Liver (tissue), 9 donors: Measurements from ENCODE around the gene TMEM191C. TPM values are rescaled to one million over a fixed set of nuclear protein-coding genes. Genes with fewer than 3 reads are reported as not detected.

Experiments used
- DNase-seq: peaks from one replicate; pipeline ENCODE4 v3.0.0-alpha.2; 2017; ENCODE audit warnings: low spot score
- H3K27ac ChIP-seq, 2 donors: one replicate each; pipeline ENCODE4 v1.7.0; 2013; ENCODE audit warnings: inconsistent platforms in 2 of 2, low read length in 2 of 2, control low read depth in 1 of 2, low read depth in 1 of 2, mild to moderate bottlenecking in 1 of 2
- H3K27me3 ChIP-seq, 4 donors: one replicate each; pipeline versions ENCODE4 v1.6.1 to v1.7.0; 2013; ENCODE audit warnings: low read length in 3 of 4, inconsistent platforms in 1 of 4, mild to moderate bottlenecking in 1 of 4, moderate library complexity in 1 of 4; ENCODE audit not compliant: control insufficient read depth in 4 of 4, insufficient read depth in 4 of 4
- H3K36me3 ChIP-seq, 4 donors: one replicate each; pipeline versions ENCODE4 v1.6.1 to v1.7.0; 2013; ENCODE audit warnings: low read length in 3 of 4, mild to moderate bottlenecking in 3 of 4, low read depth in 1 of 4, moderate library complexity in 1 of 4; ENCODE audit not compliant: control insufficient read depth in 4 of 4, insufficient read depth in 3 of 4
- H3K4me1 ChIP-seq, 4 donors: one replicate each; pipeline versions ENCODE4 v1.6.1 to v1.7.0; 2013; ENCODE audit warnings: low read length in 3 of 4, mild to moderate bottlenecking in 3 of 4, moderate library complexity in 1 of 4; ENCODE audit not compliant: control insufficient read depth in 4 of 4, insufficient read depth in 4 of 4
- H3K4me3 ChIP-seq, 3 donors: one replicate each; pipeline versions ENCODE4 v1.6.1 to v1.7.0; 2013; ENCODE audit warnings: low read length in 3 of 3, control low read depth in 1 of 3, low read depth in 1 of 3, mild to moderate bottlenecking in 1 of 3
- H3K9ac ChIP-seq, 2 donors: one replicate each; pipeline ENCODE4 v1.7.0; 2013; ENCODE audit warnings: low read length in 2 of 2, mild to moderate bottlenecking in 2 of 2, moderate library complexity in 2 of 2, control low read depth in 1 of 2, low read depth in 1 of 2
- H3K9me3 ChIP-seq, 4 donors: one replicate each; pipeline versions ENCODE4 v1.6.1 to v1.7.0; 2013; ENCODE audit warnings: low read length in 3 of 4; ENCODE audit not compliant: control insufficient read depth in 4 of 4
- ATF3 ChIP-seq: IDR thresholded peaks from 2 replicates; pipeline ENCODE4 v1.6.1; 2016; ENCODE audit warnings: antibody characterized with exemption
- CTCF ChIP-seq: fragments of 150-350 bp; IDR thresholded peaks from 2 replicates; pipeline ENCODE4 v1.5.1; 2017; ENCODE audit warnings: improper control_type of control experiment, low read depth, low read length; ENCODE audit not compliant: missing input control
- EGR1 ChIP-seq, 2 donors: IDR thresholded peaks; 2 replicates each; pipeline ENCODE4 v1.6.1; 2016 to 2018; ENCODE audit warnings: antibody characterized with exemption in 2 of 2, low read depth in 2 of 2
- FOXA1 ChIP-seq: IDR thresholded peaks from 2 replicates; pipeline ENCODE4 v1.6.1; 2016; ENCODE audit warnings: antibody characterized with exemption
- FOXA2 ChIP-seq: IDR thresholded peaks from 2 replicates; pipeline ENCODE4 v1.6.1; 2016; ENCODE audit warnings: antibody characterized with exemption
- GABPA ChIP-seq, 2 donors: IDR thresholded peaks in 1 of 2; conservative IDR thresholded peaks in 1 of 2; 2 replicates each; pipeline ENCODE4 v1.6.1; 2016; ENCODE audit warnings: antibody characterized with exemption in 2 of 2, mild to moderate bottlenecking in 1 of 2, moderate library complexity in 1 of 2
- HNF4A ChIP-seq, 2 donors: conservative IDR thresholded peaks; 2 replicates each; pipeline ENCODE4 v1.6.1; 2016; ENCODE audit warnings: antibody characterized with exemption in 2 of 2, mild to moderate bottlenecking in 2 of 2
- HNF4G ChIP-seq: IDR thresholded peaks from 2 replicates; pipeline ENCODE4 v1.6.1; 2016; ENCODE audit warnings: antibody characterized with exemption
- JUND ChIP-seq, 2 donors: IDR thresholded peaks; 2 replicates each; pipeline ENCODE4 v1.6.1; 2016; ENCODE audit warnings: antibody characterized with exemption in 2 of 2
- MAX ChIP-seq: IDR thresholded peaks from 2 replicates; pipeline ENCODE4 v1.6.1; 2016; ENCODE audit warnings: antibody characterized with exemption
- NR2F2 ChIP-seq: IDR thresholded peaks from 2 replicates; pipeline ENCODE4 v1.6.1; 2016; ENCODE audit warnings: antibody characterized with exemption
- RAD21 ChIP-seq, 2 donors: IDR thresholded peaks; 2 replicates each; pipeline ENCODE4 v1.6.1; 2016; ENCODE audit warnings: antibody characterized with exemption in 2 of 2, mild to moderate bottlenecking in 2 of 2
- RXRA ChIP-seq, 2 donors: IDR thresholded peaks; 2 replicates each; pipeline ENCODE4 v1.6.1; 2017 to 2018; ENCODE audit warnings: antibody characterized with exemption in 2 of 2, mild to moderate bottlenecking in 1 of 2
- SP1 ChIP-seq: IDR thresholded peaks from 2 replicates; pipeline ENCODE4 v1.6.1; 2018; ENCODE audit warnings: antibody characterized with exemption, mild to moderate bottlenecking
- TAF1 ChIP-seq: conservative IDR thresholded peaks from 2 replicates; pipeline ENCODE4 v1.6.1; 2016; ENCODE audit warnings: antibody characterized with exemption, mild to moderate bottlenecking
- YY1 ChIP-seq: IDR thresholded peaks from 2 replicates; pipeline ENCODE4 v1.6.1; 2016; ENCODE audit warnings: antibody characterized with exemption, mild to moderate bottlenecking
- ZBTB33 ChIP-seq: IDR thresholded peaks from 2 replicates; pipeline ENCODE4 v1.6.1; 2016; ENCODE audit warnings: antibody characterized with exemption
- WGBS: extraction: QIAGEN DNeasy Blood & Tissue Kit; methylation state at CpG from one replicate; pipeline ENCODE4 v1.1.7; 2013; 5-methylcytosine and 5-hydroxymethylcytosine counted together
- polyA plus RNA-seq, 2 donors: library from polyadenylated mRNA; stranded (reverse) in 1 of 2; unstranded in 1 of 2; fragments of 200-250 nt in 1 of 2; fragments of >200 nt in 1 of 2; fragmentation: Nextera tagmentation in 1 of 2; extraction: Ambion mirVana in 1 of 2; gene quantifications; one replicate each; pipeline versions ENCODE4 v1.2.1 to v1.2.3, GENCODE V29; 2013 to 2015
- total RNA-seq, 2 donors: library from RNA; depleted of rRNA; stranded (reverse); fragments of >200 nt; gene quantifications; one replicate each; pipeline ENCODE4 v1.2.3, GENCODE V29; 2014
- TF ChIP-seq, protein P1 (sequence below): IDR thresholded peaks from 2 replicates; pipeline ENCODE4 v1.6.1; 2016; ENCODE audit warnings: antibody characterized with exemption, mild to moderate bottlenecking
- donor health status: healthy.
- donor health status: healthy.
- donor health status: healthy.
- donor health status: healthy.
- donor health status: healthy.

The TMEM191C gene
- total and polyA plus RNA-seq, 4 donors = 0.25 to 1.8 (median 0.42) TPM; not detected in 1

DNA sequence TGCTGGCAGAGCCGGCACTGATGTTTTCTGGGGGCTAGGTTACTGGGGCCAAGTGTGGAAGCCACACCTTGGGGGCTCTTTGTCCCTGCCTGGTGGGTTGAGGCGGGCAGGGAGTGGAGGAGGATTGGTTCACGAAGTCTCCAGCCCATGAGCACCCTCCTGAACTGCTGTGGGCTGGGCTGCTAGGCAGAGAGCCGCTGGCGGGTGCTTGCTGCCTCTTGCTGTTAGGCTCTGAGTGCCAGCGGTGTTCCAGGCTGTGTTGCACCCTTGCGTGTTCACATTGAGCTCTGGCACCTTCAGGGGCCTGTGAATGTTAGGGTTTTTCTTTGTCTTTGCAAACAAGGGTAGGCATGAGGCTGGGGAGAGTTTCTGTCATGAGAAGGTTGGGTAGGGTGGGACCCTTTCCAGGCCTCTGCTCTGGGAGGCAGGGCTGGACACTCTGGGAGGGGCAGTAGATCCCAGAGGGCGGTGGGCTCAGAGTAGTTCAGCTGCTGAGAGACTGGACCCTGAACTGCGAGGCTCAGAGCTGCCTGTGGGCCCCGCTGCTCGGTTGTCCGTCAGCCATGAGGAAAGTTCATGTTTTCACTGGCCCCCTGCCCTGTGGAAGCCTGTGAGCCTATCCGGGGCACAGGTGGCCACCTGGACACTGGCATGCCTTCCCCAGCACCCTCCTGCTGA is 24.0 kb upstream of the TMEM191C start:
- Histone ChIP-seq H3K9ac (no peak overlapping the region), H3K36me3 (peaks cover 3 to 15% (median 9%) of the 10 kb centered on the region in 4 donors), H3K9me3 (no peaks in the 10 kb centered on the region), H3K27ac (no peak overlapping the region), H3K27me3 (no peaks in the 10 kb centered on the region), H3K4me3 (no peak overlapping the region), H3K4me1 (peaks cover 3 to 8% (median 6%) of the 10 kb centered on the region in 4 donors)
- WGBS = 74% methylated on average over 13 of the region's 13 CpGs
- no peak for DNase-seq
- TF ChIP-seq FOXA1 (no peak), FOXA2 (no peak), SP1 (no peak), GABPA (IDR thresholded peaks at IDR 0.05 in 1 of 2, conservative IDR thresholded peaks at IDR 0.05 in 1 of 2) (no peak), JUND (IDR thresholded peaks at IDR 0.05) (no peak), RXRA (IDR thresholded peaks at IDR 0.05) (no peak), CTCF (no peak), ZBTB33 (no peak), YY1 (no peak), HNF4G (no peak), MAX (no peak), ATF3 (no peak), NR2F2 (no peak), RAD21 (IDR thresholded peaks at IDR 0.05) (no peak), HNF4A (conservative IDR thresholded peaks at IDR 0.05) (no peak), TAF1 (no peak), EGR1 (IDR thresholded peaks at IDR 0.05; ENCODE audit: low read depth in 2 of 2) (no peak)
- TF ChIP-seq, protein P1, sequence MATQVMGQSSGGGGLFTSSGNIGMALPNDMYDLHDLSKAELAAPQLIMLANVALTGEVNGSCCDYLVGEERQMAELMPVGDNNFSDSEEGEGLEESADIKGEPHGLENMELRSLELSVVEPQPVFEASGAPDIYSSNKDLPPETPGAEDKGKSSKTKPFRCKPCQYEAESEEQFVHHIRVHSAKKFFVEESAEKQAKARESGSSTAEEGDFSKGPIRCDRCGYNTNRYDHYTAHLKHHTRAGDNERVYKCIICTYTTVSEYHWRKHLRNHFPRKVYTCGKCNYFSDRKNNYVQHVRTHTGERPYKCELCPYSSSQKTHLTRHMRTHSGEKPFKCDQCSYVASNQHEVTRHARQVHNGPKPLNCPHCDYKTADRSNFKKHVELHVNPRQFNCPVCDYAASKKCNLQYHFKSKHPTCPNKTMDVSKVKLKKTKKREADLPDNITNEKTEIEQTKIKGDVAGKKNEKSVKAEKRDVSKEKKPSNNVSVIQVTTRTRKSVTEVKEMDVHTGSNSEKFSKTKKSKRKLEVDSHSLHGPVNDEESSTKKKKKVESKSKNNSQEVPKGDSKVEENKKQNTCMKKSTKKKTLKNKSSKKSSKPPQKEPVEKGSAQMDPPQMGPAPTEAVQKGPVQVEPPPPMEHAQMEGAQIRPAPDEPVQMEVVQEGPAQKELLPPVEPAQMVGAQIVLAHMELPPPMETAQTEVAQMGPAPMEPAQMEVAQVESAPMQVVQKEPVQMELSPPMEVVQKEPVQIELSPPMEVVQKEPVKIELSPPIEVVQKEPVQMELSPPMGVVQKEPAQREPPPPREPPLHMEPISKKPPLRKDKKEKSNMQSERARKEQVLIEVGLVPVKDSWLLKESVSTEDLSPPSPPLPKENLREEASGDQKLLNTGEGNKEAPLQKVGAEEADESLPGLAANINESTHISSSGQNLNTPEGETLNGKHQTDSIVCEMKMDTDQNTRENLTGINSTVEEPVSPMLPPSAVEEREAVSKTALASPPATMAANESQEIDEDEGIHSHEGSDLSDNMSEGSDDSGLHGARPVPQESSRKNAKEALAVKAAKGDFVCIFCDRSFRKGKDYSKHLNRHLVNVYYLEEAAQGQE = no peak
